GM20000 (cell line): Measurements from ENCODE around the gene LTBP1.

Experiments
- DNase-seq: peaks from one replicate; pipeline ENCODE4 v3.0.0; 2012; ENCODE audit warnings: low spot score
- CTCF ChIP-seq: IDR thresholded peaks from 2 replicates; pipeline ENCODE4 v1.5.1; 2012; ENCODE audit warnings: mild to moderate bottlenecking, control low read depth; ENCODE audit errors: extremely low read depth, missing control alignments

Gene LTBP1

GRCh38 chr2:32988525-32988924 lies 41.8 kb downstream of the LTBP1 start:
- no peak for TF ChIP-seq CTCF
- DNase-seq: no peak

- TF ChIP-seq CTCF: no peak
- no peak for DNase-seq
Observed at GRCh38 chr2:32990556-32990955, 43.8 kb downstream of the LTBP1 start.

- no peak for TF ChIP-seq CTCF
- DNase-seq: no peak
Observed at GRCh38 chr2:32991091-32991845, 44.5 kb downstream of the LTBP1 start.

GRCh38 chr2:32993005-32993539 lies 46.3 kb downstream of the LTBP1 start:
- TF ChIP-seq CTCF: no peak

GRCh38 chr2:32997705-32998104 lies 51.0 kb downstream of the LTBP1 start:
- TF ChIP-seq CTCF: no peak
- DNase-seq: no peak

More at GRCh38 chr2:32993005-32993539, 46.3 kb downstream of the LTBP1 start:
- no peak for DNase-seq

GRCh38 chr2:33000986-33001385 lies 54.2 kb downstream of the LTBP1 start:
- TF ChIP-seq CTCF: no peak
- no peak for DNase-seq

GRCh38 chr2:33001823-33002222 lies 55.1 kb downstream of the LTBP1 start:
- no peak for DNase-seq
- TF ChIP-seq CTCF: no peak
